Neuronal stem cell (in vitro differentiated cells): ENCODE results near the gene RHOXF2. TPM values are rescaled to one million over a fixed set of nuclear protein-coding genes. Genes with fewer than 3 reads are reported as not detected.
"Not testable (repeated sequence)": the region's sequence is repeated elsewhere in the genome, so short reads cannot be mapped to it uniquely, and the experiment has no call there.

ENCODE experiments used
- DNase-seq: peaks from one replicate; pipeline ENCODE4 v3.0.0-alpha.2; 2013; ENCODE audit warnings: low spot score
- H2AFZ ChIP-seq: one replicate; pipeline ENCODE4 v1.6.1; 2013; ENCODE audit warnings: mild to moderate bottlenecking, low read length, inconsistent platforms
- H2AK5ac ChIP-seq: 2 replicates; pipeline ENCODE4 v1.6.1; 2013; ENCODE audit warnings: low read depth, mild to moderate bottlenecking, inconsistent platforms, low read length, moderate library complexity, mixed read lengths
- H2BK120ac ChIP-seq: 2 replicates; pipeline ENCODE4 v1.6.1; 2013; ENCODE audit warnings: low read depth, mild to moderate bottlenecking, inconsistent platforms, low read length, moderate library complexity, mixed read lengths
- H2BK12ac ChIP-seq: one replicate; pipeline ENCODE4 v1.6.1; 2013; ENCODE audit warnings: low read length, inconsistent platforms
- H2BK15ac ChIP-seq: 2 replicates; pipeline ENCODE4 v1.6.1; 2013; ENCODE audit warnings: mild to moderate bottlenecking, low read length, inconsistent platforms, mixed read lengths
- H2BK5ac ChIP-seq: one replicate; pipeline ENCODE4 v1.6.1; 2013; ENCODE audit warnings: inconsistent platforms, mild to moderate bottlenecking, low read length, moderate library complexity
- H3K14ac ChIP-seq: one replicate; pipeline ENCODE4 v1.6.1; 2013; ENCODE audit warnings: low read length, inconsistent platforms
- H3K18ac ChIP-seq: 2 replicates; pipeline ENCODE4 v1.6.1; 2013; ENCODE audit warnings: low read length, inconsistent platforms
- H3K23ac ChIP-seq: 2 replicates; pipeline ENCODE4 v1.6.1; 2013; ENCODE audit warnings: low read depth, mild to moderate bottlenecking, mixed read lengths, low read length, inconsistent platforms; ENCODE audit not compliant: poor library complexity
- H3K27ac ChIP-seq: replicated peaks from 3 replicates; pipeline ENCODE4 v1.5.1; 2013; ENCODE audit warnings: low read length, inconsistent platforms
- H3K27me3 ChIP-seq, 3 experiments: 2 replicates each; pipeline ENCODE4 v1.6.1; 2013; ENCODE audit warnings: low read length in 3 of 3, mild to moderate bottlenecking in 2 of 3, inconsistent platforms in 1 of 3, low read depth in 1 of 3, mixed read lengths in 1 of 3, moderate library complexity in 1 of 3; ENCODE audit not compliant: control insufficient read depth in 3 of 3, insufficient read depth in 3 of 3
- H3K36me3 ChIP-seq, 2 donors: replicated peaks in 1 of 2; 2 replicates each; pipeline ENCODE4 v1.6.1; 2013; ENCODE audit warnings: low read length in 2 of 2; ENCODE audit not compliant: control insufficient read depth in 2 of 2, insufficient read depth in 2 of 2
- H3K4ac ChIP-seq: 2 replicates; pipeline ENCODE4 v1.6.1; 2013; ENCODE audit warnings: inconsistent platforms, mild to moderate bottlenecking, low read length, moderate library complexity
- H3K4me1 ChIP-seq, 2 donors: 1 replicate in 1 of 2; 2 replicates in 1 of 2; pipeline ENCODE4 v1.6.1; 2013; ENCODE audit warnings: low read length in 2 of 2, low read depth in 1 of 2; ENCODE audit not compliant: control insufficient read depth in 2 of 2, insufficient read depth in 1 of 2
- H3K4me2 ChIP-seq: one replicate; pipeline ENCODE4 v1.6.1; 2013; ENCODE audit warnings: mild to moderate bottlenecking, low read length, inconsistent platforms; ENCODE audit not compliant: insufficient read depth, poor library complexity, severe bottlenecking
- H3K4me3 ChIP-seq, 2 donors: 2 replicates each; pipeline ENCODE4 v1.5.1; 2013; ENCODE audit warnings: low read length in 2 of 2, mild to moderate bottlenecking in 2 of 2, inconsistent platforms in 1 of 2, moderate library complexity in 1 of 2
- H3K79me1 ChIP-seq: one replicate; pipeline ENCODE4 v1.6.1; 2013; ENCODE audit warnings: low read depth, mild to moderate bottlenecking, inconsistent platforms, low read length, moderate library complexity
- H3K9ac ChIP-seq: one replicate; pipeline ENCODE4 v1.6.1; 2013; ENCODE audit warnings: mild to moderate bottlenecking, low read depth, low read length, inconsistent platforms; ENCODE audit not compliant: poor library complexity
- H3K9me3 ChIP-seq, 2 donors: replicated peaks in 1 of 2; 2 replicates each; pipeline versions ENCODE3 to v1.6.1; 2013; ENCODE audit warnings: low read length in 2 of 2, mild to moderate bottlenecking in 2 of 2, inconsistent platforms in 1 of 2, low read depth in 1 of 2, mixed read lengths in 1 of 2, moderate library complexity in 1 of 2; ENCODE audit not compliant: control insufficient read depth in 2 of 2, insufficient read depth in 1 of 2
- H4K8ac ChIP-seq: one replicate; pipeline ENCODE4 v1.6.1; 2013; ENCODE audit warnings: low read depth, mild to moderate bottlenecking, inconsistent platforms, low read length, moderate library complexity
- H4K91ac ChIP-seq: one replicate; pipeline ENCODE4 v1.6.1; 2013; ENCODE audit warnings: low read length, low read depth, mild to moderate bottlenecking, inconsistent platforms; ENCODE audit not compliant: poor library complexity
- WGBS, 2 donors: extraction: QIAGEN DNeasy Blood & Tissue Kit; methylation state at CpG; one replicate each; pipeline ENCODE4 v1.1.7; 2013; ENCODE audit warnings: missing lambda C conversion rate in 2 of 2, mixed read lengths in 1 of 2; ENCODE audit not compliant: insufficient read length in 2 of 2, insufficient replicate concordance in 1 of 2; ENCODE audit errors: extremely low coverage in 2 of 2; 5-methylcytosine and 5-hydroxymethylcytosine counted together
- polyA plus RNA-seq, 2 experiments: library from polyadenylated mRNA; stranded (reverse); fragments of 200-250 nt; gene quantifications; one replicate each; pipeline ENCODE4 v1.2.3, GENCODE V29; 2013

The RHOXF2 gene, protein sequence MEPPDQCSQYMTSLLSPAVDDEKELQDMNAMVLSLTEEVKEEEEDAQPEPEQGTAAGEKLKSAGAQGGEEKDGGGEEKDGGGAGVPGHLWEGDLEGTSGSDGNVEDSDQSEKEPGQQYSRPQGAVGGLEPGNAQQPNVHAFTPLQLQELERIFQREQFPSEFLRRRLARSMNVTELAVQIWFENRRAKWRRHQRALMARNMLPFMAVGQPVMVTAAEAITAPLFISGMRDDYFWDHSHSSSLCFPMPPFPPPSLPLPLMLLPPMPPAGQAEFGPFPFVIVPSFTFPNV
- not detected for polyA plus RNA-seq (2013, experiment 1 of 2)
- not detected for polyA plus RNA-seq (2013, experiment 2 of 2)

DNA sequence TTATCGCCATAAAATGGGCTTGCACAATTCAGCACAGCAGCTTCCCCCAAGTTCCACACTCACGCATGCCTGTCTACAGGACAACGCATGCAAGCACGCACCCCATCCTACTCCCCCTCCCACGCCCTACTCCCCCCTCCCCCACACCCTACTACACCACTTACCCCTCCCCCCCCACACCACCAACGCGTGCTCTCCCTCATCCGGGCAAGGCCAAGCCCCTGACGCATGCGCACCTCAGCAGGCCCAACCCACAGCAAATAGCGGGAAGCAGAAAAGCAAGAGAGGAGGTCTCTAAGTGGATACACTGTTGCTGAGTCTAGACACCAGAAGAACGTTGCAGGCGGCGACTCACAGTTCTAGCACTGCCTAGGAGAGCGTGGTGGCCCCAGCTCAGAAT is at the start of gene RHOXF2:
Gene RHOXF2, plus strand, starts transcription at position 301 of the 400 bp plus-strand sequence. CDS start 138 bp downstream, outside the sequence.
- not testable (repeated sequence) for DNase-seq, H3K9ac ChIP-seq, H3K27me3 ChIP-seq, H2AK5ac ChIP-seq, H2BK5ac ChIP-seq, H2BK15ac ChIP-seq, H2AFZ ChIP-seq, H3K36me3 ChIP-seq, H3K4ac ChIP-seq, H3K9me3 ChIP-seq, H3K18ac ChIP-seq, H4K8ac ChIP-seq, H3K4me3 ChIP-seq, H2BK12ac ChIP-seq, H3K4me1 ChIP-seq, H3K14ac ChIP-seq, H3K23ac ChIP-seq, H4K91ac ChIP-seq, H3K79me1 ChIP-seq, H3K27ac ChIP-seq, H2BK120ac ChIP-seq, H3K4me2 ChIP-seq
- WGBS, 2 donors = no CpG with 5 or more reads among the region's 15 CpGs

DNA sequence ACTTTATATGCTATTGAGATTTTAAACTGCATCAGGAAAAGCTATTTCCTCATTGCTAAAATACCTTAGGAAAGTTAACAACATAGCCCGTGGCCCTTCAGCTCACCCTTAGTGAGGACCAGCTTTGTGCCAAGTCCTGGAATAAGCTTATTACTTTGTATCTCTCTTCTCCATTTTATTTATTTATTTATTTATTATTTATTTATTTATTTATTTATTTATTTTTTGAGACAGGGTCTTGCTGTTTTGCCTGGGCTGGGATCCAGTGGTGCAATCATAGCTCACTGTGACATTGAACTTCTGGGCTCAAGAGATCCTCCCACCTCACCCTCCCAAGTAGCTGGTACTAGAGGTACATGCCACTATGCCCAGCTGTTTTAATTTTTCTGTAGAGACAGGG is 49.0 kb upstream of the RHOXF2 start:
- Histone ChIP-seq H3K9me3 (no peaks in the 10 kb centered on the region), H3K18ac (no peak overlapping the region), H3K4me3 (no peak overlapping the region), H2BK5ac (no peak overlapping the region), H2AFZ (no peak overlapping the region), H3K4ac (no peak overlapping the region), H3K79me1 (no peaks in the 10 kb centered on the region), H3K14ac (no peak overlapping the region), H3K23ac (no peak overlapping the region), H3K9ac (no peak overlapping the region), H3K4me1 (no peaks in the 10 kb centered on the region), H2BK12ac (no peak overlapping the region), H3K36me3 (no peaks in the 10 kb centered on the region), H3K27ac (no peak overlapping the region), H2AK5ac (no peak overlapping the region), H4K8ac (no peak overlapping the region), H2BK120ac (no peak overlapping the region), H4K91ac (no peak overlapping the region), H2BK15ac (no peak overlapping the region), H3K4me2 (no peak overlapping the region), H3K27me3 (peaks cover 0 to 5% (median 0%) of the 10 kb centered on the region in 3 experiments)
- no peak for DNase-seq
- WGBS, 2 donors = no CpG with 5 or more reads among the region's 1 CpG

- Histone ChIP-seq H3K23ac (no peak overlapping the region), H3K4me3 (no peak overlapping the region), H3K4ac (no peak overlapping the region), H3K27ac (no peak overlapping the region), H3K4me1 (no peaks in the 10 kb centered on the region), H3K4me2 (no peak overlapping the region), H2AFZ (no peak overlapping the region), H2BK5ac (no peak overlapping the region), H2AK5ac (no peak overlapping the region), H3K9me3 (no peaks in the 10 kb centered on the region), H4K8ac (no peak overlapping the region), H3K27me3 (peaks cover 0 to 5% (median 0%) of the 10 kb centered on the region in 3 experiments), H3K18ac (no peak overlapping the region), H2BK15ac (no peak overlapping the region), H2BK120ac (no peak overlapping the region), H3K9ac (no peak overlapping the region), H3K36me3 (no peaks in the 10 kb centered on the region), H3K79me1 (no peaks in the 10 kb centered on the region), H4K91ac (no peak overlapping the region), H3K14ac (no peak overlapping the region), H2BK12ac (no peak overlapping the region)
- no peak for DNase-seq
These were observed 46.8 kb upstream of the RHOXF2 start for GRCh38 chrX:120111611-120112010.

DNA sequence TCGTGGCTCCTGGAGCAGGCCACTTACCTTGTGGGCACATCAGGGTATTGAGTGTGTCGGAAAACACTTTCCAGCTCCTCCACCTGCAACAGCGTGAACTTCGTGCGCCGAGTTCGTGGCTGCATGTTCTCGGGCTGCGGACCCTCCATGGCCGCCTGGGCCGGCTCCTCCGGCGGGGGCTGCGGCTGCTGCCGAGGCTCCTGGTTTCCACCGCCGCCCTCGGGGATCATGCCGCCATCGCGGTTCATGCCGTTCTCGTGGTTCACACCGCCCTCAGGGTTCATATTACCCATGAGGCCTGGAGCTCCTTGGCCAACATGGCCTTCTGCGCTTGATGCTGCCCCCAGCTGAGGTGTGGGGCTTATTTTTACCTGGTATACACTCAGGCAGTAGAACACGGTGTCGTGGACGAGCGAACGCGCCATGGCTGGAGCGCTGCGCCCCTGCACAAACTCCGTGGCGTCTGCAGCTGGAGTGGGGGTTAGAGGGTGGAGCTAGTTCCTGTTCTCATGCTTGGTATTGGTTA is 42.9 kb upstream of the RHOXF2 start, which contains the start of gene RHOXF1:
Gene RHOXF1, minus strand, starts transcription at position 476 of the 526 bp plus-strand sequence. Its CDS starts 51 bp downstream, at position 425.
- H3K14ac ChIP-seq = no peak within 1 kb of the TSS
- H3K18ac ChIP-seq = no peak within 1 kb of the TSS
- no peak within 1 kb of the TSS for H2BK12ac ChIP-seq
- H3K36me3 ChIP-seq = no peaks in the 10 kb centered on the region
- no peak within 1 kb of the TSS for H3K4me3 ChIP-seq
- no peak within 1 kb of the TSS for H3K9ac ChIP-seq
- H3K4ac ChIP-seq = no peak within 1 kb of the TSS
- no peaks in the 10 kb centered on the region for H3K9me3 ChIP-seq
- DNase-seq = no peak
- no peaks in the 10 kb centered on the region for H3K4me1 ChIP-seq
- no peak within 1 kb of the TSS for H2BK15ac ChIP-seq
- H3K27me3 ChIP-seq = peaks cover 0 to 5% (median 0%) of the 10 kb centered on the region in 3 experiments
- H2AFZ ChIP-seq = no peak within 1 kb of the TSS
- H3K27ac ChIP-seq = no peak within 1 kb of the TSS
- H2AK5ac ChIP-seq = no peak within 1 kb of the TSS
- H4K91ac ChIP-seq = no peak within 1 kb of the TSS
- no peak within 1 kb of the TSS for H3K4me2 ChIP-seq
- no peak within 1 kb of the TSS for H3K23ac ChIP-seq
- H3K79me1 ChIP-seq = no peaks in the 10 kb centered on the region
- WGBS, 2 donors = no CpG with 5 or more reads among the region's 35 CpGs
- H2BK5ac ChIP-seq = no peak within 1 kb of the TSS
- no peak within 1 kb of the TSS for H2BK120ac ChIP-seq
- H4K8ac ChIP-seq = no peak within 1 kb of the TSS
